BE2C (cell line): ENCODE measurements around the gene KIF17.
A peak's percentile ranks its signal among the peaks of the same experiment; 100 is the strongest.

ENCODE experiments used
- DNase-seq: peaks from one replicate; pipeline ENCODE4 v3.0.0-alpha.2; 2020
- H3K27me3 ChIP-seq: fragments of 250-450 bp; sonication (Bioruptor Pico); 2 replicates; pipeline ENCODE4 v1.5.1; 2020; ENCODE audit warnings: mild to moderate bottlenecking
- H3K36me3 ChIP-seq: fragments of 250-450 bp; sonication (Bioruptor Pico); 2 replicates; pipeline ENCODE4 v1.5.1; 2020; ENCODE audit warnings: mild to moderate bottlenecking
- H3K4me1 ChIP-seq: fragments of 250-450 bp; sonication (Bioruptor Pico); 2 replicates; pipeline ENCODE4 v1.5.1; 2020
- H3K4me3 ChIP-seq: 2 replicates; pipeline ENCODE4 v1.5.1; 2011; ENCODE audit warnings: low read depth, low read length
- H3K9me3 ChIP-seq: fragments of 250-450 bp; sonication (Bioruptor Pico); 2 replicates; pipeline ENCODE4 v1.5.1; 2020
- TF ChIP-seq, protein P1 (sequence below): IDR thresholded peaks from 2 replicates; pipeline ENCODE4 v1.5.1; 2012; ENCODE audit warnings: mild to moderate bottlenecking, low read depth, low read length

Gene KIF17

DNA sequence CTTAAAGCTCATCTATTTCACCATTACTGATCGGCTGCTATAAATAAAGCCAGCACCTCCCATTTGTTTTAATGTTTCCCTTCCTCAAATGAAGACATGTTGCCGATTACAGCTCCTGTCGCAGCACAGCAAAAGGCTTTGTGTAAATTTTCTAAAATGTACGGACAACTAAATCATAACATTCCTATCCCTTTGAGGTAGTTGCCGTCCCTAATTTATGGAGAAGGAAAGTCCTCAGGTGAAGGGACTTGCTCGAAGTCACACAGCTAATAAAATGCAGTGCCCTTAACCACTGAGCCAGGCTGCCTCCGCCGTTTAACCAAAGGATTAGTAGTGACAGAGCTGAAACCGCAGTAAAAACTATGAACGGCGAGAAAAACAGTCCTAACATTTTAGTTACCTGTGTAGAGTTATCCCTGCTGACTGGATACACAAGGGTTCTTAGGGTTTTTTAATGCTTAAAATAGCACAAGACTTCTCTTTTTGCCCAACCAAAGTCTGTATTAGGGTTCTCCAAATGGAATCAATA lies 83.7 kb downstream of the KIF17 start:
- no peaks in the 10 kb centered on the region for H3K36me3 ChIP-seq
- TF ChIP-seq, protein P1, sequence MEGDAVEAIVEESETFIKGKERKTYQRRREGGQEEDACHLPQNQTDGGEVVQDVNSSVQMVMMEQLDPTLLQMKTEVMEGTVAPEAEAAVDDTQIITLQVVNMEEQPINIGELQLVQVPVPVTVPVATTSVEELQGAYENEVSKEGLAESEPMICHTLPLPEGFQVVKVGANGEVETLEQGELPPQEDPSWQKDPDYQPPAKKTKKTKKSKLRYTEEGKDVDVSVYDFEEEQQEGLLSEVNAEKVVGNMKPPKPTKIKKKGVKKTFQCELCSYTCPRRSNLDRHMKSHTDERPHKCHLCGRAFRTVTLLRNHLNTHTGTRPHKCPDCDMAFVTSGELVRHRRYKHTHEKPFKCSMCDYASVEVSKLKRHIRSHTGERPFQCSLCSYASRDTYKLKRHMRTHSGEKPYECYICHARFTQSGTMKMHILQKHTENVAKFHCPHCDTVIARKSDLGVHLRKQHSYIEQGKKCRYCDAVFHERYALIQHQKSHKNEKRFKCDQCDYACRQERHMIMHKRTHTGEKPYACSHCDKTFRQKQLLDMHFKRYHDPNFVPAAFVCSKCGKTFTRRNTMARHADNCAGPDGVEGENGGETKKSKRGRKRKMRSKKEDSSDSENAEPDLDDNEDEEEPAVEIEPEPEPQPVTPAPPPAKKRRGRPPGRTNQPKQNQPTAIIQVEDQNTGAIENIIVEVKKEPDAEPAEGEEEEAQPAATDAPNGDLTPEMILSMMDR, result no peak
- H3K27me3 ChIP-seq, result no peaks in the 10 kb centered on the region
- no peak for DNase-seq
- H3K4me3 ChIP-seq, result peak overlapping the region; percentile 67
- H3K9me3 ChIP-seq, result no peaks in the 10 kb centered on the region
- H3K4me1 ChIP-seq, result no peaks in the 10 kb centered on the region

- Histone ChIP-seq H3K4me3 (peak within 1 kb of the TSS; percentile 67), H3K4me1 (no peaks in the 10 kb centered on the region), H3K36me3 (no peaks in the 10 kb centered on the region), H3K9me3 (no peaks in the 10 kb centered on the region), H3K27me3 (no peaks in the 10 kb centered on the region)
- TF ChIP-seq, protein P1, result peak; percentile 74
- DNase-seq, result peak; percentile 70
Measured at GRCh38 chr1:20633190-20634064, 84.4 kb downstream of the KIF17 start, which contains the start of gene PINK1. TSS of gene PINK1 (plus strand) at chr1:20633458. CDS start at chr1:20633549, 91 bp downstream.

GRCh38 chr1:20632386-20632785 lies 85.4 kb downstream of the KIF17 start:
- Histone ChIP-seq H3K9me3 (no peaks in the 10 kb centered on the region), H3K4me3 (no peak overlapping the region), H3K36me3 (no peaks in the 10 kb centered on the region), H3K27me3 (no peaks in the 10 kb centered on the region), H3K4me1 (no peaks in the 10 kb centered on the region)
- no peak for DNase-seq
- TF ChIP-seq, protein P1, result no peak

GRCh38 chr1:20630729-20631128 lies 87.1 kb downstream of the KIF17 start:
- H3K4me1 ChIP-seq, result no peaks in the 10 kb centered on the region

DNA sequence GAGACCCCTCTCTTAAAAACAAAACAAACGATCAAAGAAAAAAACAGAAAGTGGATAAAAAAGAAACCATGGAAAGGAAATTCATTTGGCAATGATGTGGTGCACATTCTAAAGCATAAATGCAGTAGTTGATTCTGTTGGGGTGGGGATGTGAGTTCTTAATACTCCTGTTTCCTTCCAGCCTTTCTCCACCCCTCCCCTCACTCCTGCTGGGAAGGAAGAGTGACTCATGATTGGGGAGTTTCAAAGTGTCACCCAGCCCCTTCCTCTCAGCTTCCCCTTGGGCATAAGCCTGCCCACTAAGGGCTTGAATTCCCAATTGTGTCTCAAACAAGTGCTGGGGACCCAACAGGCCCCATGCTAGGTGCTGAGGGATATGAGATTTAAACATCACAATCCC lies 91.3 kb downstream of the KIF17 start:
- H3K36me3 ChIP-seq, result no peaks in the 10 kb centered on the region
- TF ChIP-seq, protein P1, result no peak
- no peak for DNase-seq
- H3K4me1 ChIP-seq, result no peaks in the 10 kb centered on the region
- no peak overlapping the region for H3K4me3 ChIP-seq
- H3K27me3 ChIP-seq, result no peaks in the 10 kb centered on the region
- H3K9me3 ChIP-seq, result no peaks in the 10 kb centered on the region

More at GRCh38 chr1:20630729-20631128, 87.1 kb downstream of the KIF17 start:
- H3K9me3 ChIP-seq, result no peaks in the 10 kb centered on the region
- no peaks in the 10 kb centered on the region for H3K27me3 ChIP-seq
- TF ChIP-seq, protein P1, result no peak
- H3K36me3 ChIP-seq, result no peaks in the 10 kb centered on the region
- no peak for DNase-seq
- no peak overlapping the region for H3K4me3 ChIP-seq

DNA sequence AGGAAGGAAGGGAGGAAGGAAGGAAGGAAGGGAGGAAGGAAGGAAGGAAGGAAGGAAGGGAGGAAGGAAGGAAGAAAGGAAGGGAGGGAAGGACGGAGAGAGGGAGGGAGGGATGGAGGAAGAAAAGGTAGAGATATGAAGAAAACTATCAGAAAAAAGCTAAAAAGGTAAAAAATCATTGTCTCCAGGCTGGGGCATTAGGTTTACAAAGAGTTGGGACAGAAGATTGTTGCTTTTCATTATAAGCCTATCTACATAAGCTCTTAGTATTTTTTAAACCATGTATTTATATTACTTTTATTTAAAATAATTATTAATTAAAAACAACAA lies 91.7 kb downstream of the KIF17 start:
- no peaks in the 10 kb centered on the region for H3K27me3 ChIP-seq
- H3K4me1 ChIP-seq, result no peaks in the 10 kb centered on the region
- no peak for DNase-seq
- H3K9me3 ChIP-seq, result no peaks in the 10 kb centered on the region
- TF ChIP-seq, protein P1, result no peak
- H3K36me3 ChIP-seq, result no peaks in the 10 kb centered on the region
- H3K4me3 ChIP-seq, result no peak overlapping the region
